Right lobe of liver (tissue), 4 donors: ENCODE data around the gene PYCR2.

Source experiments
- CTCF ChIP-seq, 4 donors: fragments of 200-600 bp in 3 of 4; fragments of 450-650 bp in 1 of 4; IDR thresholded peaks; one replicate each; pipeline versions ENCODE4 v1.5.1 to v1.8.0; 2016 to 2022; ENCODE audit warnings: antibody characterized with exemption in 4 of 4, mild to moderate bottlenecking in 2 of 4
- POLR2A ChIP-seq: fragments of 450-650 bp; IDR thresholded peaks from one replicate; pipeline ENCODE4 v1.6.1; 2017; ENCODE audit warnings: antibody characterized with exemption, mild to moderate bottlenecking
- donor health status: DM: no; HTN: no; CAD: no.
- donor health status: DM: no; HTN: no; CAD: no.
- donor health status: DM: no; HTN: yes; CAD: no.

- no peak for TF ChIP-seq CTCF (IDR thresholded peaks at IDR 0.05)
- no peak for TF ChIP-seq POLR2A
Measured at GRCh38 chr1:225940385-225941151, 16.5 kb upstream of the PYCR2 start.
